ENCODE data around the gene ITFG1. TPM values are rescaled to one million over a fixed set of nuclear protein-coding genes. Genes with fewer than 3 reads are reported as not detected.
"Not testable (repeated sequence)": the region's sequence is repeated elsewhere in the genome, so short reads cannot be mapped to it uniquely, and the experiment has no call there.

ITFG1 gene
- total and polyA plus RNA-seq, 8 donors, result 8.1 to 90.0 (median 32.2) TPM

- no peak for DNase-seq
- peaks cover 0 to 18% (median 4%) of the 10 kb centered on the region in 4 donors for H3K36me3 ChIP-seq
- peaks cover 0 to 5% (median 2%) of the 10 kb centered on the region in 4 donors for H3K9me3 ChIP-seq
- 91 to 99% (median 97%) methylated on average over 2 of the region's 2 CpGs for WGBS, 5 donors
- H3K27me3 ChIP-seq, result no peaks in the 10 kb centered on the region
- no peak overlapping the region for H3K27ac ChIP-seq
- H3K4me1 ChIP-seq, result no peaks in the 10 kb centered on the region
- TF ChIP-seq POLR2A (IDR thresholded peaks at IDR 0.05), result no peak
- TF ChIP-seq EP300 (IDR thresholded peaks at IDR 0.05), result no peak
- TF ChIP-seq POLR2AphosphoS5 (IDR thresholded peaks at IDR 0.05), result no peak
- TF ChIP-seq, protein P1, sequence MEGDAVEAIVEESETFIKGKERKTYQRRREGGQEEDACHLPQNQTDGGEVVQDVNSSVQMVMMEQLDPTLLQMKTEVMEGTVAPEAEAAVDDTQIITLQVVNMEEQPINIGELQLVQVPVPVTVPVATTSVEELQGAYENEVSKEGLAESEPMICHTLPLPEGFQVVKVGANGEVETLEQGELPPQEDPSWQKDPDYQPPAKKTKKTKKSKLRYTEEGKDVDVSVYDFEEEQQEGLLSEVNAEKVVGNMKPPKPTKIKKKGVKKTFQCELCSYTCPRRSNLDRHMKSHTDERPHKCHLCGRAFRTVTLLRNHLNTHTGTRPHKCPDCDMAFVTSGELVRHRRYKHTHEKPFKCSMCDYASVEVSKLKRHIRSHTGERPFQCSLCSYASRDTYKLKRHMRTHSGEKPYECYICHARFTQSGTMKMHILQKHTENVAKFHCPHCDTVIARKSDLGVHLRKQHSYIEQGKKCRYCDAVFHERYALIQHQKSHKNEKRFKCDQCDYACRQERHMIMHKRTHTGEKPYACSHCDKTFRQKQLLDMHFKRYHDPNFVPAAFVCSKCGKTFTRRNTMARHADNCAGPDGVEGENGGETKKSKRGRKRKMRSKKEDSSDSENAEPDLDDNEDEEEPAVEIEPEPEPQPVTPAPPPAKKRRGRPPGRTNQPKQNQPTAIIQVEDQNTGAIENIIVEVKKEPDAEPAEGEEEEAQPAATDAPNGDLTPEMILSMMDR (IDR thresholded peaks at IDR 0.05), result no peak
- intact Hi-C loops (cut with DNase I; ENCODE audit: low total_unique reads), result no loop called here
- no peak overlapping the region for H3K4me3 ChIP-seq
Measured at GRCh38 chr16:47358816-47359215, 102.0 kb downstream of the ITFG1 start.

- WGBS, 5 donors, result 93 to 98% (median 95%) methylated on average over 1 to 2 of the region's 2 CpGs
- intact Hi-C loops (cut with DNase I; ENCODE audit: low total_unique reads), result not testable (repeated sequence)
- peaks cover 6 to 40% (median 24%) of the 10 kb centered on the region in 4 donors for H3K9me3 ChIP-seq
Measured at GRCh38 chr16:47349029-47349428, 111.8 kb downstream of the ITFG1 start.

GRCh38 chr16:47347021-47347696, 113.7 kb downstream of the ITFG1 start:
- H3K4me1 ChIP-seq; H3K27me3 ChIP-seq; DNase-seq; H3K4me3 ChIP-seq; intact Hi-C loops (cut with DNase I; ENCODE audit: low total_unique reads); H3K27ac ChIP-seq: not testable (repeated sequence)
- peaks cover 6 to 30% (median 18%) of the 10 kb centered on the region in 4 donors for H3K9me3 ChIP-seq
- H3K36me3 ChIP-seq, result peaks cover 0 to 29% (median 8%) of the 10 kb centered on the region in 4 donors
- WGBS, 5 donors, result 95 to 99% (median 96%) methylated on average over 19 to 23 of the region's 23 CpGs

More at GRCh38 chr16:47349029-47349428, 111.8 kb downstream of the ITFG1 start:
- not testable (repeated sequence) for H3K27me3 ChIP-seq, DNase-seq, H3K27ac ChIP-seq, H3K4me1 ChIP-seq, H3K4me3 ChIP-seq
- peaks cover 0 to 32% (median 10%) of the 10 kb centered on the region in 4 donors for H3K36me3 ChIP-seq

DNA sequence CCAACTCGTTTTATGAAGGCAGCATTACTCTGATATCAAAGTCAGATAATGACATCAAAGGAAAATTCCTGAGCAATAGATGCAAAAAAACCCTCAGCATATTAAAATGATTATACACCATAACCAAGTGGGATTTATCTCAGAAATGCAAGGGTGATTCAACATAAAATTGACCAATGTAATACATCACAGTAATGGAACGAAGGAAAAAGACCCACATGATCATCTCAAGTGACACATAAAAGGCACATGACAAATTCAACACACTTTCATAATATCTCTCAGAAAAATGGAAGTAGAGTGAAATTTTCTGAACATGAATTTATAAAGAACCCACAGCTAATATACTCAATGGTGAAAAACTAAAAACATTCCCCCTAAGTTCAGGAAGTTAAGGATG, 118.8 kb downstream of the ITFG1 start:
- H3K36me3 ChIP-seq, result peaks cover 0 to 30% (median 9%) of the 10 kb centered on the region in 4 donors
- H3K27ac ChIP-seq, result no peak overlapping the region
- DNase-seq, result no peak
- TF ChIP-seq, protein P1 (IDR thresholded peaks at IDR 0.05), result no peak
- TF ChIP-seq POLR2A (IDR thresholded peaks at IDR 0.05) (no peak), POLR2AphosphoS5 (IDR thresholded peaks at IDR 0.05) (no peak), EP300 (IDR thresholded peaks at IDR 0.05) (no peak)
- no peaks in the 10 kb centered on the region for H3K27me3 ChIP-seq
- H3K4me1 ChIP-seq, result no peaks in the 10 kb centered on the region
- H3K4me3 ChIP-seq, result no peak overlapping the region
- intact Hi-C loops (cut with DNase I; ENCODE audit: low total_unique reads), result no loop called here
- peaks cover 1 to 22% (median 14%) of the 10 kb centered on the region in 4 donors for H3K9me3 ChIP-seq
- WGBS, 5 donors, result 81 to 84% (median 81%) methylated on average over 2 of the region's 2 CpGs

- H3K9me3 ChIP-seq; DNase-seq; H3K4me3 ChIP-seq; H3K36me3 ChIP-seq; H3K27me3 ChIP-seq; H3K27ac ChIP-seq; intact Hi-C loops (cut with DNase I; ENCODE audit: low total_unique reads); H3K4me1 ChIP-seq: not testable (repeated sequence)
- 87 to 93% (median 92%) methylated on average over 3 of the region's 3 CpGs for WGBS, 5 donors
Measured at GRCh38 chr16:47330562-47330961, 130.3 kb downstream of the ITFG1 start.

GRCh38 chr16:47324309-47324708, 136.6 kb downstream of the ITFG1 start:
- H3K9me3 ChIP-seq; H3K4me1 ChIP-seq; intact Hi-C loops (cut with DNase I; ENCODE audit: low total_unique reads); H3K4me3 ChIP-seq; H3K27ac ChIP-seq; DNase-seq; H3K36me3 ChIP-seq; H3K27me3 ChIP-seq: not testable (repeated sequence)
- WGBS, 5 donors, result 94 to 98% (median 95%) methylated on average over 2 of the region's 2 CpGs

Measured in stomach (tissue), 9 donors.